HG02840 (cell line): ENCODE results near the gene TRPM7.
"Not testable (repeated sequence)": the region's sequence is repeated elsewhere in the genome, so short reads cannot be mapped to it uniquely, and the experiment has no call there.

Source experiments
- ATAC-seq: cut with Tn5 transposase; IDR thresholded peaks from one replicate; pipeline ENCODE4 v1.9.1; 2021; ENCODE audit warnings: mild to moderate bottlenecking, moderate library complexity, moderate number of reproducible peaks; ENCODE audit not compliant: unreplicated experiment, low FRiP score

Gene TRPM7

GRCh38 chr15:50686469-50687301, at the start of gene TRPM7:
TRPM7 (minus strand) TSS chr15:50686797; CDS start chr15:50686533, 264 bp downstream.
- peak; percentile 79 for ATAC-seq

- ATAC-seq = no peak
Measured at GRCh38 chr15:50735156-50735555, 48.6 kb upstream of the TRPM7 start.

DNA sequence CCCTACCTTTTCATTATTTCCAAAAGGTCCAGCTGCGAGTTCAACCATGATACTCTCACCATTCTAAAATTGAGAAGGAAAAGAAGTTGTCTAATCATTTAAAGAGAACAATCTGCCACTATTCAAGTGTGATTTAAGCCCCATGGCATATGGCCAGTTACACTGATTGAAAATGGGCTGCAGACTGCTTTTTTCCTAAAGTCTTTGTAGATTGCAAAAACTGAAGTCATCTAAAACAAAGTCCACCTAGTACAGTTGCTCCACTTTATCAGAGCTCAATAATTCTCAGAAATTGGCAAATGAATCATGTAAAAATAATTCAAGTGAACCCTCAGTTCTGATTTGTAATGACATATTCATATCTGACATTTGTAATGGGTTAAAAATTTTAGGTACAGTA, 39.7 kb upstream of the TRPM7 start:
- ATAC-seq = no peak

DNA sequence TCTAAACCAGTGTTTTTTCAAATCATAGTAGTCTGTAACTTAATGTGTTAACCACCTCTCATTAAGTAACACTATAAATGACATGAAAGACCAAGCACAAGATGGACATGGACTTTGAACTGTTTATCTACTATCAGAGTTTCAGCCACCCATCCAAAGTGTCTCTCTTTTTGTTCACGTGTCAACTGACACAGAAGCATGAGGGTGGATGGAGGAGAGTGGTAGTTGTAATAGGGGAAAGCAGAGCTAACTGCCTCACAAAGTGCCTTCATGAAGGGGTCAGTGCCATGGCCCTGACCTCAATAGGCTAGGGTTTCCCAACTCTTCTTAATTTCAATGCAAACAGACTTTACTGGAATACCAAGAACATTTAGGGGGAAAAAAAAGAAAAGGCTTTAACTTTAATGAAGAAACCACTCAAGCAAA, 32.1 kb upstream of the TRPM7 start:
- no peak for ATAC-seq

- no peak for ATAC-seq
Measured at GRCh38 chr15:50712018-50712417, 25.4 kb upstream of the TRPM7 start.

- no peak for ATAC-seq
Measured at GRCh38 chr15:50710585-50710984, 24.0 kb upstream of the TRPM7 start.

DNA sequence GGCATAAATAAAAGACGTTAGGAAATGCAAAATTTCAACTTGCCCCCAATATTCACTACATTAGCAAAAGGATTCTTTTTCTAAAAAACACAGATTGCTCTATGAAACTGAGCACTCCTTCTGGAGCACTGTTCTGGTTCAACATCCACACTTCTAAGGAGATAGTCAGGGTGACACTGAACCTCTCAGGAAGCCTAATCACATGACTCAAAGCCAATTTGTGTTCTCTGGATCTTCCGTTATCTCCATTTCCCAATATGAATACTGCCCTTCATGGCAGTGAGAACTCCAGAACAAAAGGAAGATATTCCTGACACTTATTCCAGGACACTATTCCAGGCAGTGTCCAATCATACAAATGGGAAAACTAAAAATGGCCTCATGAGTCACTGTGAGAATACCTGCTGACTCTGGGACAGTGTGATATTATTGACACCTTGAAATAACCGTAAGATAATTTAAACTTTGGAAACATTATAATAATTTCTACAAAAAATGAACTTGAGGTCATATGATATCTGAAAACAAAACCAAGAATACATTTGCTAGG, 21.4 kb upstream of the TRPM7 start:
- no peak for ATAC-seq

DNA sequence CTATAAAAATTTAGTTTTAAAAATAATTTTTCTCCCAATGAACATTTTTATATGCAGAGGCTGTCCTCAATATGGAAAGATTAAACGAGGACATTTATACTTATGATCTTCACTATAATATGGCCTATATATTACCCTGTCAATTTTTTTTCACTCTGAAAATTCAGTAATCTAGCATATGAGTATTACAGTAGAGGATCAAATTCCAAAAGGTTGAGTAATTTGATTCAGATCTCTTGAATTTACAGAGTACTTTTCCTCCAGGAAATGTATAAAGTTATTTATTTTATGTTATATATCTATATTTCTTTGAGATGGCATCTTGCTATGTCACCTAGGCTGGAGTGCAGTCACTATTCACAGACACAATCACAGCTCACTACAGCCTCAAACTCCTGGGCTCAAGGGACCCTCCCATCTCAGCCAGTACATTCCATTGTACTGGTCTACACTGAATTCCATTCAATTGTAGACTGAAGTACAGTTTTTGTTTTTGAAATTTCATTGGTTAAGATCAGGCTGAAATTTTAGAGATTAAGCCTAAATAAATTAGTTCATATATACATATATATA, 16.3 kb upstream of the TRPM7 start:
- ATAC-seq = no peak

- ATAC-seq = no peak
Measured at GRCh38 chr15:50698101-50698500, 11.5 kb upstream of the TRPM7 start.

DNA sequence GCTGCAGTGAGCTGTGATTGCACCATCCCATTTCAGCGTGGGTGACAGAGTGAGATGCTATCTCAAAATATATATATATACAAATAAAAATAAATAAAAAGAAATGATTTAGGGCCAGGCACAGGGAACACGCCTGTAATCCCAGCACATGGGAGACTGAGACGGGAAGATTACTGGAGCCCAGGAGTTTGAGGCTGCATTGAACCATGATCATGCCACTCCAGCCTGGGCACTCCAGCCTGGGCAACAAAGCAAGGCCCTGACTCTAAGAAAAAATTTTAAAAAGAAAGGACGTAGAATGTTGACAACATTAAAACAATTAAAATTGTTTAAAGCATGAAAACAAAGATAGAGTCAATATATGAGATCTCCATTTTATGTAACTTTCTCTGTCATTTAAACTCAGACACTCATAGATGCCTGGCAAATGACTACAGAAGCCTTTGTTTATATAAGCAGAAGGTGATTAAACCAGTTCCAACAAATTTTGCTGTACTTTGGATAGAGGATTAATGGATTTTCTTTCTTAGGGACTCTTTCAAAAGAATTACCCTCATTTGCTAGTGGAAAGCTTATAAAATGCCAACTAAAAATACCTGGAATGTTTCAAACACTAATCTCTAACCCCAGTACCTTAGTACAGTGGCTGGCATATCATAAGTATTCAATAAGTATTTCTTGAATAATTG, 10.7 kb upstream of the TRPM7 start:
- no peak for ATAC-seq

DNA sequence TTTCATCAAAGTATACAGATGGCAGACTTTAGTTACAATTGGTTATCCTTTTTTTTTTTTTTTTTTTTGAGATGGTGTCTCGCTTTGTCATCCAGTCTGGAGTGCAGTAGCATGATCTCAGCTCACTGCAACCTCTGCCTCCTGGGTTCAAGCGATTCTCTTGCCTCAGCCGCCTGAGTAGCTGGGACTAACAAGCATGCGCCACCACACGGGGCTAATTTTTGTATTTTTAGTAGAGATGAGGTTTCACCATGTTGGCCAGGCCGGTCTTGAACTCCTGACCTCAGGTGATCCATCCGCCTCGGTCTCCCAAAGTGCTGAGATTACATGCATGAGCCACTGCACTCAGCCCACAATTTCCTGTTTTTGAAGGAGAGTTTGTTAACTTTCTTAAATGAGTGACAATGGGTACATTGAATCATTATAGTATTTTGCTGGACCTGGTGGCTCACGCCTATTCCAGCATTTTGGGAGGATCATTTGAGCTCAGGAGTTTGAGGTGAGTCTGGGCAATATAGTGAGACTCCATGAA, 8.1 kb upstream of the TRPM7 start:
- not testable (repeated sequence) for ATAC-seq

DNA sequence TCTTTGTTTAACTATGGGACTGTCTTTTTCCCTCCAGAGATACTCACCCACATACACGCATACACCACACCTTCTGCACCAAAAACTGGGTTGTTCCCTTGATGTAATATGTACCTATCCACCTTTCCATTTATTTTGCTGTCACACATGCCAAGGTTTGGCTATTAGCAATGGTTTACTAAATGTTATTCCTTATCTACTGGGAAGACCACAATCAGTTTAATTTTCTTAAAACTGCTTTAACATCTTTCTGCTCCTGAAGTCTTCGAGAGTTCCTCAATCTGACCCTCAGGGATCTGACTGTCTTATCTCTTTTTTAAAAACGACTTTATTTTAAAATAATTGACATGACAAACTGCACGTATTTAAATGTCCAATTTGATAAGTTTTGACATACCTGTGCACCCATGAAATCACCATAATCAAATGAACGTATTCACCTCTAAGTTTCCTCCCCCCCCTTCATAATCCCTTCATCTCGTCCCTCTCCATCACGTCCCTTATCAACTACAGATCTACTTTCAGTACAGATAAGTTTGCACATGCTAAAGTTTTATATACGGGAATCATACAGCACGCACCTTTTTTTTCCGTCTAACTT, 805 bp upstream of the TRPM7 start:
- ATAC-seq = peak; percentile 3

- ATAC-seq = peak; percentile 51
Measured at GRCh38 chr15:50685976-50686468, 575 bp downstream of the TRPM7 start.

GRCh38 chr15:50685191-50685975, 1.2 kb downstream of the TRPM7 start:
- ATAC-seq = no peak

DNA sequence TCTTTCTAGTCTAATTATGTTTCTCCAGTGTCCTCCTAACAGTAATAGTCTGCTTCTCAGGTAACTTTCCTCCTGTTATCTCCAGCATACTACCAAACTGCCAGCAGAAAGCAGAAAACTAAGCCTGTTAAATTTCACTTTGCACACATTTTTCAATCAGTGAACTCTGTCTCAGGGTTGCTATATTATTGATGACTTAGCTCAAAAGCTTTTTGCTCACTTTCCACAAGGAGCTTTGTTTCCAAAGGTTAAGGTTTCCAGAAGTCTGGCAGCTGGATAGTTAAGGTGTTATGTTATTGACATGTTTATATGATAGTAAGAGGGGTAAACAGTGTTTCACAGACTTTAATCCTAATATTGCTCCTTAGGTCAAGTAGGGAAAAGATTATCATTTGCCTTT, 5.1 kb downstream of the TRPM7 start:
- ATAC-seq = no peak

DNA sequence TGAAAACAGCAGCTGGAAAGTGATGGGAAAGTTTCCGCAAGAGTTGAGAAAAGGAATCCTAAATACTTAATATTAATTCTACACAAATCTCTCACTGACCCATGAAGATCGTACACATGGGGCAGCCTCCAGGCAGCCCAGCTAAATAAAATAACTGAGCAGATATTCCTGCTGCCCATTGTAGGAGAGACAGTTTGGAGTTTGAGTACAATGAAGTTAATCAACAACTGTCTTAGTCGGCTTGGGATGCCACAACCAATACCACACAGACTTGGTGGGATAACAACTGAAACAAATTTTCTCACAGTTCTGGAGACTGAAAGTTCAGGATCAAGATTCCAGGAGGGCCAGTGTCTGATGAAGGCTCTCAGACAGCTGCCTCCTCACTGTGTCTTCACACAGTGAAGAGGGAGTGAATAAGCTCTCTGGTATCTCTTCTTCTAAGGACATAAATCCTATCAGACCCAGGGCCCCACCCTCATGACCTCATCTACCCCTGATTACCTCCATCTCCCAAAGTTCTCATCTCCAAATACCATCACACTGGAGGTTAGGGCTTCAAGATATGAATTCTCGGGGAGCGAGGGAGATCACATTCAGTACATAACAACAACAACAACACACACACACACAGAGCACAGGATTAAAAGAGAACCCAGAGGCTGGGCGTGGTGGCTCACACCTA, 9.7 kb downstream of the TRPM7 start:
- no peak for ATAC-seq

DNA sequence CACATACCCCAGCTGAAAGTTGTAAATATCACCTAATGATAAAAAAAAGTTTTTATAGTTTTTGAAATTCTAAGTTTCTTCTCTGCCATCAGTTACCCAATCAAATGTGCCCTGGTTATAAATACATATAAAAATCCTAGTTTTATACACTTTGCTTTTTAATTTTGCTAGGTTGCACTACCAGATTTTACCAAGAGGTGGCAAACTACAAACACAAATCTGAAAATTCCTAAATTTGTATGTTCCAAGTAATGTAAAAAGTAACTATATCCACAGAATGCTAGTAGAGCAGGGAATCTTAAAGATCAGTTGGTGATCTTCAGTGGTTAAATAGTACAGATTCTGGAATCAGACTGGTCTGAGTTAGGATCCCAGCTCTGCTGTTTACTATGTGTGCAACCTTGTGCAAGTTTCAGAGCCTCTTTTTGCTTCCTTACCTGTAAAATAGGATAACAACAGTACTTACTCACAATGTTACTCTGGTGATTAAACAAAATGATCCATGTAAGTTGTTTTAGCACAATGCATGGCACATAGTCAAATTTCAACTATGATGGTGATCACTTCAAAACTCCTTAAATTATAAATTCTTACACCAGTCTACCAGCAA, 11.0 kb downstream of the TRPM7 start:
- no peak for ATAC-seq

DNA sequence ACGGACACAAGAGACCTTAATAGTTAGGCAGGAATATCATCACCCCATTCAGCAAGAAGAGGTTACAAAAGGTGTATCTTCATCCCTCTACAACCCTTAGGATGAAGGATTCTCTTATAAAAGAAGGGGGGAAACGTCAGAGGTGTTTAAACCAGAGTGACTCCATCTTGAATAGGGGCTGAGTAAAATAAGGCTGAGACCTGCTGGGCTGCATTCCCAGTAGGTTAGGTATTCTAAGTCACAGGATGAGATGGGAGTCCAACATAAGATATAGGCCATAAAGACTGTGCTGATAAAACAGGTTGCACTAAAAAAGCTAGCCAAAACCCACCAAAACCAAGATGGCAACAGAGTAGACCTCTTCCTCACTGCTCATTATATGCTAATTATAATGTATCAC, 16.5 kb downstream of the TRPM7 start:
- ATAC-seq = no peak

GRCh38 chr15:50669611-50670010, 17.0 kb downstream of the TRPM7 start:
- ATAC-seq = no peak
